ENCODE data around the gene DPYD.
"Not testable (repeated sequence)": the region's sequence is repeated elsewhere in the genome, so short reads cannot be mapped to it uniquely, and the experiment has no call there.

DNA sequence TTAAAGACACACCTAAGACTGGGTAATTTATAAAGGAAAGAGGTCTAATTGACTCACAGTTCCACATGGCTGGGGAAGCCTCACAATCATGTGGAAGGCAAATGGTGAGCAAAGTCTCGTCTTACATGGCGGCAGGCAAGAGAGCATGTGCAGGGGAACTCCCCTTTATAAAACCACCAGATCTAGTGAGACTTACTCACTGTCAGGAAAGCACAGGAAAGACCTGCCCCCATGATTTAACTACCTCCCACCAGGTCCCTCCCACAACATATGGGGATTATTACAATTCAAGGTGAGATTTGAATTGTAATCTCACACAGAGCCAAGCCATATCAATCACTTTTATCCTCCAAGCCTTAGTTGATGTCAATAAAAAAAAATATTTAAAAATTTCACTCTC lies 689.5 kb downstream of the DPYD start:
- TF ChIP-seq EZH2 (IDR thresholded peaks at IDR 0.05; ENCODE audit: insufficient read depth, low read length): not testable (repeated sequence)
- TF ChIP-seq, protein P1, sequence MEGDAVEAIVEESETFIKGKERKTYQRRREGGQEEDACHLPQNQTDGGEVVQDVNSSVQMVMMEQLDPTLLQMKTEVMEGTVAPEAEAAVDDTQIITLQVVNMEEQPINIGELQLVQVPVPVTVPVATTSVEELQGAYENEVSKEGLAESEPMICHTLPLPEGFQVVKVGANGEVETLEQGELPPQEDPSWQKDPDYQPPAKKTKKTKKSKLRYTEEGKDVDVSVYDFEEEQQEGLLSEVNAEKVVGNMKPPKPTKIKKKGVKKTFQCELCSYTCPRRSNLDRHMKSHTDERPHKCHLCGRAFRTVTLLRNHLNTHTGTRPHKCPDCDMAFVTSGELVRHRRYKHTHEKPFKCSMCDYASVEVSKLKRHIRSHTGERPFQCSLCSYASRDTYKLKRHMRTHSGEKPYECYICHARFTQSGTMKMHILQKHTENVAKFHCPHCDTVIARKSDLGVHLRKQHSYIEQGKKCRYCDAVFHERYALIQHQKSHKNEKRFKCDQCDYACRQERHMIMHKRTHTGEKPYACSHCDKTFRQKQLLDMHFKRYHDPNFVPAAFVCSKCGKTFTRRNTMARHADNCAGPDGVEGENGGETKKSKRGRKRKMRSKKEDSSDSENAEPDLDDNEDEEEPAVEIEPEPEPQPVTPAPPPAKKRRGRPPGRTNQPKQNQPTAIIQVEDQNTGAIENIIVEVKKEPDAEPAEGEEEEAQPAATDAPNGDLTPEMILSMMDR (IDR thresholded peaks at IDR 0.05; ENCODE audit: insufficient read depth, low read depth, low read length): not testable (repeated sequence)

Measured in astrocyte (in vitro differentiated cells and primary cell).